LoVo (cell line): Measurements from ENCODE around the gene SLC6A2.

Source experiments
- DNase-seq: peaks from one replicate; pipeline ENCODE4 v3.0.0-alpha.2; 2016; ENCODE audit warnings: low spot score

Gene SLC6A2

DNA sequence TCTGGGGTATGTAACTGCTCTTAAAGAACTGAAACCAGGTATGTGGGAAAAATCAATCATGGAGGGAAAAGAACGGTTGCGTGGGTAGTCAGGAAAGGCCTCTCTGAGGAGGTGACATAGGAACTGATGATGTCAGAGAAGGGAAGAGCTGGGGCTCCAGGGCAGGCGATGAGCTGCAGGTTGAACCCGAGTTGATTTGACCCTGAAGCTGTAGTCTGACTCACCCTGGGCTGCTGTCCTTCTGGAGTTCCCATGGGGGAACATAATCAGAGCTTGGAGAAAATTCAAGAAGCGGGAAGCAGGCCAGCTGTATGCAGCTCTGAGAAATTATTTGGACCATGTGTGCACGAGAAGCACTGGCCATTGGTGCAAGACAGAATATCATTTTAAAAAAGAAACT lies 16.7 kb downstream of the SLC6A2 start:
- DNase-seq: no peak

DNA sequence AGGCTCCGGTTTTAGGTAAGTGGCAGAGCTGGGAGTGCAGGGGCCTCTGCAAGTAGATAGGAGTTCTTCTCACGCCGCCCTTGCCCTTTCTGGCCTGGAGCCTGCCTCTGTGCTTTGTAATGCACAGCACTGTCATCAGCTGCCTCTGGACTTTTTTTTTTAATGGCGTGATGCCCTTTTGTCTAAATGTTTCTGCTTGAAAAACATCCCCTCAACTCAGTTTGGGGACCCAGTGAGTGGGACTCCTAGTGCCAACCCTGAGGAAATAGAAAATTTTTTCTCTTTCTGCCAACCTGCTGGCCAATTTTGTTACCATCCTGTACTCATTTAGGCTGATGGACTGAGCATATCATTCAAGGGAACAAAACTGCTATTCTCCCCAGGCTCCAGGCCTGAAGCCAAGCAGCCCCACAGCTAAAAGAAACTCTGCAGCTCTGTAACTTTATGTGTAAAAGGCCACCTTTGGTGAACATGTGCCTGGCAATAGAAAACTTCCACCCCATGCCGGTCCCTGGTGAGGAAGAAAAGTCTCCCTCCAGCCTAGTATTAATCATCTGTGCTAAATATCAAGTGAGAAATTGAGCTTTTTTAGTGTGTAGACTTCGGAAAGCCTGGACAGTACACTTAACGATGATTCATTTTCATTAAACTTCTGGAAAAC lies 22.5 kb downstream of the SLC6A2 start:
- no peak for DNase-seq

DNA sequence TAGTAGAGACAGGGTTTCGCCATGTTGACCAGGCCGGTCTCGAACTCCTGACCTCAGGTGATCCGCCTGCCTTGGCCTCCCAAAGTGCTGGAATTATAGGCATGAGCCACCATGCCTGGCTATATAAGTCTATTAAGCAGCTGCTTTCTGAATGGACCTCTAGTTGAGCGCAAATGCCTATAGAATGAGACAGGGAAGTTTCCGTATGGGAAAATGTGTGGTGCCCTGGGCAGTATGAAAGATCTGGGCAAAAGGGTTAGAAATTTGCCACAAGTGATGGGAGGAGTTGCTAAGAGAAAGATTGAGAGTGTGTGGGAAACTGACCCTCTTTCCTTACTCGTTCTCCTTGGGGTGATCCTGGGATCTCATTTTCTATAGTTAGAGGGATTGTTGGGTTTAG lies 26.3 kb downstream of the SLC6A2 start:
- no peak for DNase-seq

DNA sequence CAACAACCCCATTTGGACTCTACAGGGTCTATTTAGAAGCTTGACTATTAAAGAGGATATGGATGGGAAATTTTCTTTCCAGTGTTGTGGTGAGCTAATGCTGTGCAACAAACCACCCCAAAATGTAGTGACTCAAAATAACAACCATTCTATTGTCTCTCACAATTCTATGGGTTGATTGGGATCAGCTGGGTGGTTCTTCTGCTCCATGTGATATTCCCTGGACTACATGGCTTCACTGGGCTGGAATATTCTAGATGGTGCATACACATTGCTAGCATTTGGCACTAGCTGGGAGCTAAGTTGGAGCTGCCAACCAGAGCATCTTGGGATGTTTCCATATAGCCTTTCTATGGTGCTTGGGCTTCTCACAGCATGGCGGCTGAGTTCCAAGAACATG lies 30.2 kb downstream of the SLC6A2 start:
- DNase-seq: no peak

DNA sequence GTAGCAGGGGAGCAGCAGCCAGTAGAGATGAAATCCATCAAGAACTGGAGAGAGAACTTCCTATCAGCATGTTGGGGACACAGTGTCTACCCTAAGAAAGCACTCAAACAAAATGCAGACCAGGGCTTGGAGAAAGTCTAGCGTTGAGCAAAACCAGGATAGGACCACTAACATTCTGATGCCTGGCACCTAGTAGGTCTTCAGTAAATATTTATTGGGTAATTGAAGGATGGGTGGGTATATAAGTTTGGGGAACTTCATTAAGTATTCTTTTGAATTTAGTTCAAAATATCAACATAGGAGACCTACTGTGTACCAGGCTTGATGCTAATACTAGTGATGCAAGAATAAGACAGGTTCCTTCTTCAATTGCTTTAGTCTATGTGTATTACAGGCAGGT lies 30.9 kb downstream of the SLC6A2 start:
- no peak for DNase-seq

DNA sequence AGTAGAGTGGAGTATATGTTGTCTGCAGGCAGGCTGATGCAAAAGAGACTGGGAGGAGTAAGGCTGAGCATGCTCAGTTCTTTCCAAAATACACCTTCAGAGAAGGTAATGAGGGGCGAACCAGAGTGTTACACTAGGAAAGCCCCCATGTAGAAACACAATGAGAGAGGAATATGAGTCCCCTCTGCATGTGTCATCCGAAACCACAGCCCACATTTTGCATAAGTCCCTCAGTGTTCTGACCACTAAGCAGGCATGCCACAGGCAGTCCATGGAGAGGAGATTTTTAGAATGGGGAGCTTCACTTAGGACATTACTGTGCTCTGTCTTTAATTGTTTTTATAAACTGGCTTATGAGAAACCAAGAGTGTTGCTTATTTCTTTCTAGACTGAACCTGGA lies 32.0 kb downstream of the SLC6A2 start:
- no peak for DNase-seq

DNA sequence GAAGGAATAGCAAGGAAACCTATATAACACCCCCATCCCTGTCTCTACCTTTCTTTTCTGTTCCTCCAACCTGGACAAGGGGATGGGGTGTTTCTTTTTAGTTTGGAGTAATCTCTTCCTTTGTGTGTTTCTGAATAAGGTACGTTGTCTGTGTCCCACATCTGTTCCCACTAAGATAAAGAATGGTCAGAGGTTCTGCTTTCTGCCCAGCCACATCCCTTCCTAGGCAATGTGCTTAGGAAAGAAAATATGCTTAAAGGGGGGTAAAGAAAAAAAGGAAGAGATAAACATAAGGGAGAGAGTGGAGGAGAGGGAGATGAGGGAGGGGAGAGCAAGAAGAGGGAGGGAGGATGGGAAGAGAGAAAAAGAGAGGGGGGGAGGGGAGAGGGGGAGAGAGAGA lies 35.1 kb downstream of the SLC6A2 start:
- DNase-seq: no peak

DNA sequence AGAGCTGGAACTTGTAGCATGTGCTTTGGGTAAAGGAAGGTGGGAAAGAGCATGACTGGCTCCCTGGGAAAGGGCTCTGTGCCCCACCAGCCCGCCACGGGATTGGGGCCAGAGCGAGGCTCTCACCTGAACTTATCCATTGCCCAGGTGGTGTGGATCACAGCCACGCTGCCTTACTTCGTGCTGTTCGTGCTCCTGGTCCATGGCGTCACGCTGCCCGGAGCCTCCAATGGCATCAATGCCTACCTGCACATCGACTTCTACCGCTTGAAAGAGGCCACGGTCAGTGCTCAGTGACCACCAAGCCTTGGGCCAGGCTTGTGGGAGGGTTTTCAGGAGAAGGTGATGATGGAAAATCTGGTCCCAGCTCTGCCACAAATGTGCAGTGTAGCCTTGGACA lies 36.0 kb downstream of the SLC6A2 start:
- no peak for DNase-seq

DNA sequence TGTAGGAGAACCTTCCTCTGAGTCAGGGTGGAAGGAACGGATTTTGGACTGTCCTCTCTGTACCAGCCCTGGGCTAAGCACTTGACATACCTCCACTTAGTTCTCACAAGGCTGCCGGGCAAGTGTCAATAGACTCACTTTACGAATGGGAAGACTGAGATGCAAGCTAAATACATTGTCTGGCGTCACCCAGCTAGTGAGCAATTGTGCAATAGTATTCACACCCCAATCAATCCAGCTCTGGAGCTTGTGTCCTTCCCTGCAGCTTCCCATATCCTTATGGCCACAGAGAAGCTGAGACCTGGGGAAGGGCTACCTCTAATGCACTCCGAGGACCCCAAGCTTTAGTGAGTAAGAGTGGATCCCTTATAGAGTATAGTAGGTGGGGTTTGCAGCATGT lies 39.8 kb downstream of the SLC6A2 start:
- no peak for DNase-seq

DNA sequence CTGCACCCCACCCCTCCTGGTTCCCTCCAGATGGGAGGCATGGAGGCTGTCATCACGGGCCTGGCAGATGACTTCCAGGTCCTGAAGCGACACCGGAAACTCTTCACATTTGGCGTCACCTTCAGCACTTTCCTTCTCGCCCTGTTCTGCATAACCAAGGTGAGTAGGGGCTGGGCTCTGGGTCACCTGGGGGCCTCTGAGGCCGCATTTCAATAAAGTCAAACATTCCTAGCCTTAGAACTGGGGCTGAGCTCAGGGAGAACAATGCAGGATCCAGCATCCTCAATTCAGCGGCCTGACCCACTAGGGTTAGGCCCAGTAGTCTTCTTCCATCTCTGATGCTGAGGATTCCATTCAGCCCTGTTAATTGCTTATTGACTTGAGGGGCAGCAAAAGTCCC lies 42.1 kb downstream of the SLC6A2 start:
- DNase-seq: no peak

DNA sequence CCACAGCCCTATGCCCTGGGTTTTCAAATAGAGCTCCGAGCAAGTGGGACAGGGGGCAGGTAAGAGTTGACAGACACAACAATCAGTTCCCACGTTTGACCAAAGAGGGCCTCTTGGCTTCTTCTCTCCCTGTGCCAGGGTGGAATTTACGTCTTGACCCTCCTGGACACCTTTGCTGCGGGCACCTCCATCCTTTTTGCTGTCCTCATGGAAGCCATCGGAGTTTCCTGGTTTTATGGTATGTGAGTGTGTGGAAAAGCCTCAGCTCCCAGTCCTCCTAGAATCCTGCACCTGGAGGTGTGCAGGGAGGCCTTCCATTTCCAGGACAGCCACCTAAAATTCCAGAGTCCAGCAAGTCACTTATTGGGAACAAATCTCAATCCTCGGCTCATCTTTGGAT lies 42.5 kb downstream of the SLC6A2 start:
- no peak for DNase-seq

DNA sequence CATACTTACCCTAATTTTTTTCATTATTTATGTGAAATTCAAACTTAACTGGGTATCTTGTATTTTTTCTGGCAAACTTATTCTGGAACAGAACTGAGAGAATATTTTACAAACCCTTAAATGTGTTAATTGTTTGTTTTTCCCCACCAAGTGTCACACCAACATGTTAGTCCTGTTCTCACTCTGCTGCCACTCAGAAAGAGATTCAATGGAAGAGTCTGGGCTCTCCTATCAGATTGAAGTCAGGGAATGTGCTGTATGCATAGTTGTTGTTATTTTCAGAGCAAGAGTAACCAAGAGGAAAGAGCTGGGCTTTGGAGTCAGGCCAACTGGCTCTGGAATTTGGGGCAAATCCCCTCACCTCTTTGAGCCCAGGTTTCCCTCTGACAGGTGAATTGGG lies 43.2 kb downstream of the SLC6A2 start:
- DNase-seq: no peak

DNA sequence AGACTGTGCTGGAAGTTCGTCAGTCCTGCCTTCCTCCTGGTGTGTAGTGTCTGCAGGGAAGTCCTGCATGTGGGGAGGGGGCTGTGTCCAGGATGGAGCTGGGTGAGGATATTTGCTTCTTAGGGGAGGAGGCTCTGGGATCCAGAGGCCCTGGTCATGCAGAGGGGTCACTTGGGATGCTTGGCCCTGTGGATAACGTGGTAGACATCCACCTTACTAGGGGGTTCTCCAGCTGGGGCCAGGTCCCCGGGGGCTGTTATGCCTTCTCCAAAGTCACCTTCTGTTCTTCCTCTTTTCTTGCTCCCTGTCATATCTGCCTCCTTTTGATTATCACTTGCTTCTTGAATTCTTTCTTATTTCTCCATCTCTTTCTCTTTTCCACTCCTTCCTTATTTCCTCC lies 43.8 kb downstream of the SLC6A2 start:
- DNase-seq: no peak

DNA sequence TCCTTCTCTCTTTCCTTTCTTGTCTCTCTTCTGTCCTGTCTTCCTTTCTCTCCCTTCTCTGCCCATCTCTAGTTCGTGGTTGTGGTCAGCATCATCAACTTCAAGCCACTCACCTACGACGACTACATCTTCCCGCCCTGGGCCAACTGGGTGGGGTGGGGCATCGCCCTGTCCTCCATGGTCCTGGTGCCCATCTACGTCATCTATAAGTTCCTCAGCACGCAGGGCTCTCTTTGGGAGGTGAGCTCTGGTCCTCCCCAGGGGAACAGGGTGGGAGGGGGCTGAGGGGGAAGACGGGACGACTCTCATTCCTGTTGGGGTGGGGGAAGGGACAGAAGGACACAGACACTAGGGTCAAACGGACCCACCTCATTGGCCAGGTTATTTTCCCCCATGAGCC lies 44.3 kb downstream of the SLC6A2 start:
- DNase-seq: no peak

DNA sequence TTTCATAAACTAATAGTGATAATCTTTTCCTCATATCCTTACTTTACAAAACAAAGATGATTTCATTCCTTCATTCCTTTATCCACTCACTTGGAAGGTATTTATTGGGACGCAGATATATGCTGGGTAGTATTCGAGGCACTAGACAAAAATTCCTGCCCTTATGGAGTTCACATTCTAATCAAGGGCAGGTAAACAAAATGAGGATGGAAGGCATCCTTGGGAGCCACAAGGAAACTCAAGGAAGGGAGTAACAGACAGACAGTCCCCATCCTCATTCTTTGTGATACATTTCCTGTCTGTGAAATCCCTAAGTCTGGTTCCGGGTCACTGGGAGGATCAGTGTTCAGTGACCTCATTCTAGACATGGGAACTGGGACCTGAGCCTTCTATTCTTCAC lies 45.2 kb downstream of the SLC6A2 start:
- no peak for DNase-seq

DNA sequence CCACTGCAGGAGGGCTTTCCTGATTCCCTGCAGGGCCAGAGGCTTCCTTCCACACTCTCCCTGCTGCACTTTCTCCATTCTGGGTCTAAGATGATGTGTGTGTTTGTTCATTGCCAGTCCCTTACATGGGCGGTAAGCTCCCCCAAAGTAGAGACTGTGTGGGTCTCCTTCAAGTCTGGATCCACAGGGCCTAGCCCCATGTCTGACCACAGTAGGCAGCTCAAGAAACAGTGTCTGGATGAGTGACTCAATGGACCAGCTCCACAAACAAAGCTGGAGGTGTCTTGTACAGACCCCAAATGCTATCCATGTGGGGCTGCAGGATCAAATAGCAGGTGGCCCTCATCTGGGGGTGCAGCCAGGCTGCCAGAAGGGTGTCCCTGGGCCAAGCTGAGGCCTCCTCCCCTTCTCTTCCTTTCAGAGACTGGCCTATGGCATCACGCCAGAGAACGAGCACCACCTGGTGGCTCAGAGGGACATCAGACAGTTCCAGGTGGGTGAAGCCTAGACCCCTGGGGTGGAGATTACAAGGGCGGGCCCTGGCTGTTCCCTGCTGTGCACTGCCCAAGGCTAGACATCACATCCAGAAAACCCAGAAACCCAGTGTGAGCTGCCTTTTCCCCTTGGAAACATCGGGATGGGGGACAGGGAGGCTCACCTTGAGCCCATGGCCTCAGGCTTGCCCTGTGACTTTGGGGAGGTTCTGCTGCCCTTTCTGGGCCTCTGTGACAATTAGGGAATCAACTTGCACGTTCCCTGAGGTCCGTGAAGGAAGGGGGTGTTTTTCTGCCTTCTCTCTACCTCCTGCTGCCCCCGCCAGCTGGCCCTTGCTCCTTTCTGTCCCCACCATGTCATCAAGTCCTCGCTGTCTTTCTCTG lies 45.9 kb downstream of the SLC6A2 start:
- peak; percentile 31 for DNase-seq

DNA sequence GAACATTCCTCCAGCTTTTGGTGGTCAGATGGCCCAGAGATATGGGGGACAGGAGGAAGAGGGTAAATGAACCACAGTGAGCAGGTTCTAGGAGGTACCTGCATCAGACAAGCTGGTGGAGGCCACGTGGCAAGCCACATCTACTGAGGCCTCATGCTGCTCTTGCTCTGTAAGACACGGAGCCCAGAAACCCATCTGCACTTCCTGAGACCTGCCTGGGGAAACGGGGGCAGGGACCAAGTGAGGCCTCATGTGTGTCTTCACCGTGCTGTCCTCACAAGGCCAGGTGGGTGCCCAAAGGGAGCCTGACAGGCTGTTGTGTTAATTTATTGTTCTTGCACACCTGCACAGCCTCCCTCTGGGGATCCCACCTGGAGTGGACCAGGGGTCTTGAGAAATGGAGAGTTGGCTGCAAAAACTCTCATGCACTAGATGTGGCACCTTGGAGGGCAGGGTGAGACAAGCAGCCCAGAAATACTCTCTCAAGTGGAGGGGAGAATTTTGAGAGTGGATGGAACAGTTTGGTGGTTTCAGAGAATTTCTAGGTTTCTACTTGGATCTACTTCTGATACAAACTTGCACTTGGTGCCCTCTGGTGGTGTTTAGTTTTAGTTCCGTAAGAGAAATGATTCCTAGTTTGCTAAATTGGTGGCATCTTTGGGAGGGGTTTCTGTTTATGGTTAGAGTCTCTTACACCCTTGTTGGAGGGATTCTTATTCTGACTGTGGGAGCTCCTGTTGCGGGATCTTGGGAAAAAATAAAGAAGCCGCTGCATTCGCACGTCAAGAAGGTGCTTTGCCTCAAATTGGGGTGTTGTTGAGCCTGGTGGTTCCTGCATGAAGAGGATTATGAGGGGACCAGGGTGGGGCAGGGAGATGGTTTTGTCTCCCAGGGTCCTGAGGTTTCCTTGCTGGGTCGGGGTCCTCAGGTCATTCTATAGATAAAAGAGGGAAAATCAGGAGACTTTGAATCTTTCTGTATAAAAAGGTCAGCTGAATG lies 47.5 kb downstream of the SLC6A2 start:
- DNase-seq: peak; percentile 57

DNA sequence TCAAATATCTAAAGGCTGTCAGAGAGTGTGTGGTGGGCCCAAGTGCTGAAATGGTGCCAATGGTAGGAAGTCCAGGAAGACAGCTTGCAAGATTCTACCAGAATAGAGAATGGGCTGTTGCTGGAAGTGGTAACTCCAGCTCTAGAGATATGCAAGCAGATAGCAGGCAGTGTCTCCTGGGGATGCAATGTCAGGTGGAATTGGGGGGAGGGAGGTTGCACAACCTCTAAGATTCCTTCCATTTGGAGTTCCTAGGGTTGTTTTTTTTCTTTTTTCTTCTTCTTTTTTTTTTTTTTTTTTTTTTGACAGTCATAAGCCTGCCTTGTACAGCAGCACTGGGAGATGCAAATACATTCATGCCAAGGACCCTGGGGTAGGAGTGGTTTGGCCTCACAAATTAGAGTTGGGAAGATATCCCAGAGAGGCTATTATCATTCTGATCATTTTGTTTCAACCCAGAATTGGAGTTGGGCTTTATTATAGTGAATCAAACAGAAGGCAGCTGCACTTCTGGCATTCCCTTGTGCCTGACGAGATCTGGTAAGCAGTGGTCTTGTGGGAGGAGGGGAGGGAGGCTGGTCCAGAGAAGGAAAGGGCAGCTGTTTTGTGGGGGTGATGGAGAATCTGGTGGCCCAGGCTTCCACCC lies 51.1 kb downstream of the SLC6A2 start:
- DNase-seq: no peak

DNA sequence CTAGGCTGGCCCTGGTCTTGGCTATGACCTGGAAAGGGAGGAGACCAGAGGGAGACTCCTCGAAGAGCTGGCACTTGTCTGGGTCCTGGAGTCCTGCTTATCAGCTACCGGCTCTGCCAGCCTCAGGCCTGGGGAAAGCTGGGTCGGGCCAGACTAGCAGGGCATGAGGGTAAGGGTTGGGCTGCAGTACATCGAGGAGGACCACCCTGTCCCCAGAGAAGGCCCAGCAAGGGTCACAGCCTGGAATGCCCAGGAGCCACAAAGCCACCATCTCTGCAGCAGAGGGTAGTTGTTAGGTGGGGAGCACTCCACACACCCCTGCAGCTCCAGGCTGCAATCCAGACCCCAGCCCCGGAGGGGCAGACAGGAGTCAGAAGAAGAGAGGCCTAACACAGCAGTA lies 54.0 kb downstream of the SLC6A2 start:
- no peak for DNase-seq

DNA sequence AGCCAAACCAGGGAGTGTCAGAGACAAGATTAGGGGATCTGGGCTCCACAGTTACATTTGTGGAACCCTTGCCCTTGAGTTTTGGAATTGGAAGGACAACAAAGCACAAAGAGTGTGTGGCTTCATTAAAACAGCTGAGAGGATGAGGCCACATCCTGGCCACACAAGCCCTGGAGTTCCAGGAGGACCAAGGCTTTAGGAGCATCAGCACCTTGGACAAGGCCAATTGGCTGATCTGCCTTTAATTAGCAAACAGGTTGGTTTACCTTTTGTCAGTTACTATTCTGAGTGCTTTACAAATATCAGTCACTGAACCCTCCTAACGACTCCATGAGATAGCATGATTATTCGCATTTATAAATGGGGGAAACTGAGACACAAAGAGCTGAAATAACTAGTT lies 54.7 kb downstream of the SLC6A2 start:
- DNase-seq: no peak

DNA sequence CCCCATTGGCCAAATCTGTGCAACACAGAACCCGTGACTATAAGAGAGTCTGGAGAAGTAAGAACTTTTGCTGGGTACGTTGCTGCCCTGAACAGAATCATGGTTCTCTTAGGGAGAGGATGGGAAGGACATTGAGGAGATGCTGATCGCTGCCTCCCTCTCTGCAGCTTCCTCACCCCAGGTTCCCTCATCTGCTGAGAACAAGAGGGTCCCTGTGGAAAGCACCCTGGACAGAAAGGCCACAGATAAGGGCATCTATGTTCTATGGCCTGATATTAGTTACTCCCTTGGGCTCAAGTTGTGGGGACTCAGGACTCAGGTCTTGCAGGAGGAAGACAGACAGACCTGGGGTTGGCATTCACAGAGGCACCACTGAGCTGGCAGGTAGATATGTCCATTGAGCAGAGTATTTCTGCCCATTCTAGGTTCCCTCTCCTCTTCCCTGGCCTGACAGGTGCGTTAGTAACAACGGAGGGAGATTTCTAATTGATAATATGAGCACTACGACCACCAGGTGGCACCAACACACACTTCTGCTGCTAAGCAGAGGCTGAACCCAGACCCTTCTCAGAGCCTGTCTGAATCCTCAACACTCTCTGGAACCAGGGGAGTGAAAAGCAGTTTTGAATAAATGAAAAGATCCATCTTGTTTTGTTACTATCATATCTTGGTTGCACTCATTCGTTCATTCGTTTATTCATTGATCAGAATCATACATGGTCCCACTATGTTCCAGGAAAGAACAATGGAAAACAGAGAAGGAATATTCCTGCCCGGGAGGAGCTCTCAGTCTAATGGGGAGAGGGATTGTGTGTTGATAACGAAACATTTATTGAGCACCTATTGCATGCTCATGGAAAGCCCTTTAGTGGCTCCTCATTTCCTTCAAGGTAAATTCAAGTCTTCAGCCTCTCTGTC lies 56.4 kb downstream of the SLC6A2 start:
- peak; percentile 68 for DNase-seq
